ENCODE results near the gene SFT2D1.

Gene SFT2D1

DNA sequence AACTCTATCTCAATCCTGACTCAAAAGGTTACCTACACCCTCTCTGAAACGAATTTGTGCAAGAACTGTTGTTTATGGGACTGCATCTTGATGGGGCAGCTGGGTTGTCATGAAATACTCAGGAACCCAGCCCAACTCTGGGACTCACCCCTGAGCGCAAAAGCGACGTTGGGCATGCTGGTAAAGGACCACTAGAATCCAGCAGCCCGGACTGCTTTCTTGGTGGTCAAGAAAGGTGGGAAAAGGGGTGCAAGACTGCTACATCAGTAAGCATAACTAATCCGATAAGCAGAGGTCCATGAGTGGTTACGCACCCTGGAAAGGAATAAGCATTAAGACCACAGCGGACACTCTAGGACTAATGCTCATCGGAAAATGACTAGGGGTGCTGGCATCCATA lies 27.9 kb downstream of the SFT2D1 start:
- no peak overlapping the region for H3K27ac ChIP-seq (ENCODE audit: low read length)
- H3K36me3 ChIP-seq (replicated peaks; ENCODE audit: insufficient read depth, low read length) = no peaks in the 10 kb centered on the region
- no peak for TF ChIP-seq EZH2 (optimal IDR thresholded peaks at IDR 0.05; ENCODE audit: low read depth, low read length)
- no peak for TF ChIP-seq EZH2phosphoT487 (IDR thresholded peaks at IDR 0.05; ENCODE audit: low read length)
- TF ChIP-seq, protein P1, sequence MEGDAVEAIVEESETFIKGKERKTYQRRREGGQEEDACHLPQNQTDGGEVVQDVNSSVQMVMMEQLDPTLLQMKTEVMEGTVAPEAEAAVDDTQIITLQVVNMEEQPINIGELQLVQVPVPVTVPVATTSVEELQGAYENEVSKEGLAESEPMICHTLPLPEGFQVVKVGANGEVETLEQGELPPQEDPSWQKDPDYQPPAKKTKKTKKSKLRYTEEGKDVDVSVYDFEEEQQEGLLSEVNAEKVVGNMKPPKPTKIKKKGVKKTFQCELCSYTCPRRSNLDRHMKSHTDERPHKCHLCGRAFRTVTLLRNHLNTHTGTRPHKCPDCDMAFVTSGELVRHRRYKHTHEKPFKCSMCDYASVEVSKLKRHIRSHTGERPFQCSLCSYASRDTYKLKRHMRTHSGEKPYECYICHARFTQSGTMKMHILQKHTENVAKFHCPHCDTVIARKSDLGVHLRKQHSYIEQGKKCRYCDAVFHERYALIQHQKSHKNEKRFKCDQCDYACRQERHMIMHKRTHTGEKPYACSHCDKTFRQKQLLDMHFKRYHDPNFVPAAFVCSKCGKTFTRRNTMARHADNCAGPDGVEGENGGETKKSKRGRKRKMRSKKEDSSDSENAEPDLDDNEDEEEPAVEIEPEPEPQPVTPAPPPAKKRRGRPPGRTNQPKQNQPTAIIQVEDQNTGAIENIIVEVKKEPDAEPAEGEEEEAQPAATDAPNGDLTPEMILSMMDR (IDR thresholded peaks at IDR 0.05; ENCODE audit: low read length) = no peak
- H3K9me3 ChIP-seq (replicated peaks; ENCODE audit: insufficient read depth, low read length) = no peaks in the 10 kb centered on the region
- H3K4me3 ChIP-seq (ENCODE audit: low read length) = no peak overlapping the region
- no peaks in the 10 kb centered on the region for H3K4me1 ChIP-seq (ENCODE audit: low read length)
- no peaks in the 10 kb centered on the region for H3F3A ChIP-seq (ENCODE audit: insufficient read depth, low read length)
- no peaks in the 10 kb centered on the region for H4K20me1 ChIP-seq (ENCODE audit: insufficient read depth, low read length)
- H3K9me2 ChIP-seq (replicated peaks; ENCODE audit: insufficient read depth, low read length) = no peaks in the 10 kb centered on the region
- H3K27me3 ChIP-seq (replicated peaks; ENCODE audit: insufficient read depth, low read length) = no peaks in the 10 kb centered on the region
- H3K9ac ChIP-seq (ENCODE audit: low read length) = no peak overlapping the region
- no peak overlapping the region for H2AFZ ChIP-seq (ENCODE audit: low read length)
- no peaks in the 10 kb centered on the region for H3K79me2 ChIP-seq (ENCODE audit: low read length)
- DNase-seq = no peak
- H3K4me2 ChIP-seq (ENCODE audit: low read depth, low read length) = no peak overlapping the region

DNA sequence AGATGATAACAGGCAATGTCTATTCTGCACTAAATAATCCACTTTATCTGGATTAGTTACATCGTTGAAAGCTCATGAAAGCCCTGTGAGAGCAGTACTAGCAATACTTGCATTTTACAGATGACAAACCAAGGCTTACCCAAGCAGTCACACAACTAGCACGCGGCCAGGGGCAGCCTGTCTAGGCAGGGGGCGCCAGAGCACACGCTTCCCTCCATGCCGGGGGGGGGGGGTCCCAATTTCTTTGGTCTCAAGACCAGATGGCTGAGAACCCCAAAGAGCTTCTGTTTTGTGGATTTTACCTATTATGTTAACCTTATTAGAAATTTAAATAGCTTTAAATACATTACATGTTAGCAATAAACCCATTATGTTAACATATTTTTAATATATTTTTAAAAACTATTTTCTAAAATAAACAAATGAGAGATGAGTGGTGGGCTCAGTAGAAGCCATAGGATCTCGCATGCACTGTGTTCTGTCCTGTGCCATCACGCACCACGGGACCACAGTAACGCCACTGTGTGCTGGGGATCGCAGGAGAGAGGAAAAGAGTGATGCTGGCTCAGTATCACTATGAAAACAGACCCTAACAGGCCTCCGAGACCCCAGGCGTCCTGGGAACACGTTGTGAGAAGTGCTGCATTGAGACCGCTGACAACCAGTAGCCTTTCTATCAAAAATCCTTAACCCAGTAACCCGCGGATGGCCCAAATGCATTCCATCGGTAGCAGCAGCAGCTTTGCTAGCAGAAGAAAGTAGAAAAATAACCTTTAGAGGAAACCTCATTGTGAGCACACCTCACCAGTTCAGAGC lies 28.9 kb downstream of the SFT2D1 start:
- no peaks in the 10 kb centered on the region for H3K36me3 ChIP-seq (replicated peaks; ENCODE audit: insufficient read depth, low read length)
- no peak overlapping the region for H2AFZ ChIP-seq (ENCODE audit: low read length)
- no peaks in the 10 kb centered on the region for H3K27me3 ChIP-seq (replicated peaks; ENCODE audit: insufficient read depth, low read length)
- no peak overlapping the region for H3K9ac ChIP-seq (ENCODE audit: low read length)
- H3K4me1 ChIP-seq (ENCODE audit: low read length) = no peaks in the 10 kb centered on the region
- DNase-seq = peak; percentile 66
- no peaks in the 10 kb centered on the region for H3F3A ChIP-seq (ENCODE audit: insufficient read depth, low read length)
- H3K79me2 ChIP-seq (ENCODE audit: low read length) = no peaks in the 10 kb centered on the region
- TF ChIP-seq EZH2phosphoT487 (IDR thresholded peaks at IDR 0.05; ENCODE audit: low read length) (no peak), EZH2 (optimal IDR thresholded peaks at IDR 0.05; ENCODE audit: low read depth, low read length) (no peak)
- TF ChIP-seq, protein P1 (IDR thresholded peaks at IDR 0.05; ENCODE audit: low read length) = peak; percentile 70
- no peak overlapping the region for H3K27ac ChIP-seq (ENCODE audit: low read length)
- H3K4me2 ChIP-seq (ENCODE audit: low read depth, low read length) = no peak overlapping the region
- no peaks in the 10 kb centered on the region for H3K9me3 ChIP-seq (replicated peaks; ENCODE audit: insufficient read depth, low read length)
- H4K20me1 ChIP-seq (ENCODE audit: insufficient read depth, low read length) = no peaks in the 10 kb centered on the region
- no peaks in the 10 kb centered on the region for H3K9me2 ChIP-seq (replicated peaks; ENCODE audit: insufficient read depth, low read length)
- H3K4me3 ChIP-seq (ENCODE audit: low read length) = no peak overlapping the region

DNA sequence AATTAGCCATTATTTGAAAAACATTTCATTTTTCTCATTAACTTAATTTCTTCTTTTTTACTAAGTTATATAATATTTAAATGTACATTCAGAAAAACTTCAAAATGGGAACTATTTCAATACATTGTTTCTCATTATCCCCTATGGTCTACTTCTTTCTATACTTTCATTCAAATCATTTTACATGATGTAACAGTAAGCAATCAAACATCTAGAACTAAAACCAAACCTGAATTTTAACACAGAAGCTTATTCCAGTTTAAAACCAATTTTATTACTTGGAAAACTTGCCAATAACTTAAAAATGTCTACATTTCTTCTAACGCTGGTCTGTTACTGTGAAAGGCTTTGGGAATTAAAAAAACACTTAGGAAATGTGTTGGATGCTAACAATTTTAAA lies 29.5 kb downstream of the SFT2D1 start:
- Histone ChIP-seq H3K4me1 (ENCODE audit: low read length) (no peaks in the 10 kb centered on the region), H3K9ac (ENCODE audit: low read length) (no peak overlapping the region), H3K27me3 (replicated peaks; ENCODE audit: insufficient read depth, low read length) (no peaks in the 10 kb centered on the region), H4K20me1 (ENCODE audit: insufficient read depth, low read length) (no peaks in the 10 kb centered on the region), H3K27ac (ENCODE audit: low read length) (no peak overlapping the region), H3F3A (ENCODE audit: insufficient read depth, low read length) (no peaks in the 10 kb centered on the region), H3K9me2 (replicated peaks; ENCODE audit: insufficient read depth, low read length) (no peaks in the 10 kb centered on the region), H3K4me2 (ENCODE audit: low read depth, low read length) (no peak overlapping the region), H3K9me3 (replicated peaks; ENCODE audit: insufficient read depth, low read length) (no peaks in the 10 kb centered on the region), H3K79me2 (ENCODE audit: low read length) (no peaks in the 10 kb centered on the region), H3K36me3 (replicated peaks; ENCODE audit: insufficient read depth, low read length) (no peaks in the 10 kb centered on the region), H3K4me3 (ENCODE audit: low read length) (no peak overlapping the region), H2AFZ (ENCODE audit: low read length) (no peak overlapping the region)
- DNase-seq = no peak
- TF ChIP-seq EZH2 (optimal IDR thresholded peaks at IDR 0.05; ENCODE audit: low read depth, low read length) = no peak
- TF ChIP-seq EZH2phosphoT487 (IDR thresholded peaks at IDR 0.05; ENCODE audit: low read length) = no peak
- TF ChIP-seq, protein P1 (IDR thresholded peaks at IDR 0.05; ENCODE audit: low read length) = no peak
